HEK293 (cell line): ENCODE results near the gene EPB41L5.

Source experiments
- KLF1 ChIP-seq: fragments of 450-650 bp; formaldehyde crosslinking; IDR thresholded peaks from 2 replicates; pipeline ENCODE4 v1.5.1; 2016; ENCODE audit warnings: missing biosample characterization, missing genetic modification characterization
- KLF16 ChIP-seq: fragments of 450-650 bp; formaldehyde crosslinking; IDR thresholded peaks from 2 replicates; pipeline ENCODE4 v1.5.1; 2017; ENCODE audit warnings: missing biosample characterization, missing genetic modification characterization
- OSR2 ChIP-seq: fragments of 450-650 bp; formaldehyde crosslinking; IDR thresholded peaks from 2 replicates; pipeline ENCODE4 v1.5.1; 2016; ENCODE audit warnings: missing biosample characterization, missing genetic modification characterization
- TRIM28 ChIP-seq: IDR thresholded peaks from 2 replicates; pipeline ENCODE4 v1.6.1; 2011; ENCODE audit warnings: low read length, control low read depth, borderline replicate concordance
- ZBTB11 ChIP-seq: fragments of 450-650 bp; formaldehyde crosslinking; conservative IDR thresholded peaks from 2 replicates; pipeline ENCODE4 v1.5.1; 2016; ENCODE audit warnings: low read depth, missing biosample characterization, missing genetic modification characterization
- ZBTB26 ChIP-seq: fragments of 450-650 bp; formaldehyde crosslinking; optimal IDR thresholded peaks from 2 replicates; pipeline ENCODE3; 2016; ENCODE audit warnings: missing biosample characterization, mild to moderate bottlenecking, missing genetic modification characterization
- ZBTB49 ChIP-seq: fragments of 450-650 bp; formaldehyde crosslinking; IDR thresholded peaks from 2 replicates; pipeline ENCODE4 v1.5.1; 2016; ENCODE audit warnings: missing biosample characterization, missing genetic modification characterization, low read depth
- ZFP3 ChIP-seq: fragments of 450-650 bp; formaldehyde crosslinking; IDR thresholded peaks from 2 replicates; pipeline ENCODE4 v1.5.1; 2016; ENCODE audit warnings: low read depth, missing biosample characterization, missing genetic modification characterization
- ZFP41 ChIP-seq: fragments of 450-650 bp; formaldehyde crosslinking; IDR thresholded peaks from 2 replicates; pipeline ENCODE4 v1.5.1; 2016; ENCODE audit warnings: missing biosample characterization, missing genetic modification characterization, borderline replicate concordance
- ZNF10 ChIP-seq: fragments of 450-650 bp; formaldehyde crosslinking; IDR thresholded peaks from 2 replicates; pipeline ENCODE4 v1.5.1; 2017; ENCODE audit warnings: missing biosample characterization, missing genetic modification characterization
- ZNF157 ChIP-seq: fragments of 450-650 bp; formaldehyde crosslinking; IDR thresholded peaks from 2 replicates; pipeline ENCODE4 v1.5.1; 2016; ENCODE audit warnings: missing biosample characterization, missing genetic modification characterization
- ZNF19 ChIP-seq: fragments of 450-650 bp; formaldehyde crosslinking; IDR thresholded peaks from 2 replicates; pipeline ENCODE4; 2016; ENCODE audit warnings: missing biosample characterization, missing genetic modification characterization, low read depth
- ZNF2 ChIP-seq: fragments of 450-650 bp; formaldehyde crosslinking; IDR thresholded peaks from 2 replicates; pipeline ENCODE4 v1.5.1; 2016; ENCODE audit warnings: missing biosample characterization, missing genetic modification characterization
- ZNF366 ChIP-seq: fragments of 450-650 bp; formaldehyde crosslinking; conservative IDR thresholded peaks from 2 replicates; pipeline ENCODE4 v1.5.1; 2016; ENCODE audit warnings: missing biosample characterization, missing genetic modification characterization
- ZNF398 ChIP-seq: fragments of 450-650 bp; formaldehyde crosslinking; IDR thresholded peaks from 2 replicates; pipeline ENCODE4 v1.5.1; 2017; ENCODE audit warnings: missing biosample characterization, missing genetic modification characterization
- ZNF529 ChIP-seq: fragments of 450-650 bp; formaldehyde crosslinking; IDR thresholded peaks from 2 replicates; pipeline ENCODE4 v1.5.1; 2017; ENCODE audit warnings: missing genetic modification characterization, missing biosample characterization; ENCODE audit not compliant: insufficient replicate concordance
- ZNF707 ChIP-seq: fragments of 450-650 bp; formaldehyde crosslinking; IDR thresholded peaks from 2 replicates; pipeline ENCODE4 v1.5.1; 2016; ENCODE audit warnings: missing biosample characterization, missing genetic modification characterization
- ZSCAN30 ChIP-seq: fragments of 450-650 bp; IDR thresholded peaks from 2 replicates; pipeline ENCODE4 v1.5.1; 2018; ENCODE audit warnings: missing biosample characterization, mild to moderate bottlenecking, missing genetic modification characterization, moderate library complexity

Gene EPB41L5

GRCh38 chr2:120223034-120223912 lies 210.4 kb downstream of the EPB41L5 start, which contains the start of gene TMEM185B (continued):
- TF ChIP-seq ZNF19 (tag by site-specific recombination) (no peak), ZFP3 (tag by site-specific recombination) (no peak), TRIM28 (no peak), ZNF366 (tag by site-specific recombination) (no peak), ZNF529 (no peak), ZNF707 (tag by site-specific recombination) (no peak), ZNF10 (tag by site-specific recombination) (no peak), KLF1 (tag by site-specific recombination) (peak; percentile 86), ZBTB49 (tag by site-specific recombination) (no peak), ZNF2 (tag by site-specific recombination) (no peak), ZNF157 (no peak), ZSCAN30 (tag by site-specific recombination) (0 out of 2 replicates have a peak, but pooled peaks have one; percentile 30), KLF16 (tag by site-specific recombination) (no peak), ZBTB26 (tag by site-specific recombination) (peak; percentile 79), ZBTB11 (tag by site-specific recombination) (peak; percentile 76), ZFP41 (no peak), ZNF398 (tag by site-specific recombination) (peak; percentile 76), OSR2 (tag by site-specific recombination) (no peak)
